Lower leg skin (tissue), 4 donors: ENCODE measurements around the gene OBSCN. TPM values are rescaled to one million over a fixed set of nuclear protein-coding genes. Genes with fewer than 3 reads are reported as not detected.

Source experiments
- DNase-seq, 2 donors: peaks; one replicate each; pipeline ENCODE4 v3.0.0-alpha.2; 2019; ENCODE audit warnings: low spot score in 2 of 2
- H3K4me3 ChIP-seq: fragments of 200-600 bp; sonication (generic); 2 replicates; pipeline ENCODE4 v1.5.1; 2017; ENCODE audit warnings: mild to moderate bottlenecking, low read depth; ENCODE audit not compliant: poor library complexity, severe bottlenecking
- POLR2A ChIP-seq, 2 donors: fragments of 450-650 bp; IDR thresholded peaks; one replicate each; pipeline ENCODE4 v1.6.1; 2016 to 2017; ENCODE audit warnings: antibody characterized with exemption in 2 of 2, mild to moderate bottlenecking in 1 of 2, moderate library complexity in 1 of 2
- WGBS, 2 donors: methylation state at CpG; one replicate each; pipeline ENCODE4 v1.1.5; 2018; 5-methylcytosine and 5-hydroxymethylcytosine counted together
- intact Hi-C: fragments of 100-400 bp; cut with DNase I; formaldehyde crosslinking; loops from one replicate; pipeline ENCODE4 v1.15.0; 2023; ENCODE audit warnings: low total_unique reads
- total RNA-seq, 4 donors: library from RNA; depleted of rRNA; stranded (reverse); fragments of >200 nt; gene quantifications; one replicate each; pipeline ENCODE4 v1.1.0, GENCODE V29; 2016
- TF ChIP-seq, protein P1 (sequence below), 3 donors: fragments of 450-650 bp; IDR thresholded peaks; one replicate each; pipeline ENCODE4 v1.5.1; 2016; ENCODE audit warnings: antibody characterized with exemption in 3 of 3, mild to moderate bottlenecking in 3 of 3, moderate library complexity in 2 of 3

Gene OBSCN
- total RNA-seq, 4 donors from 2014 or later, result 7.4 to 39.2 (median 18.5) TPM

DNA sequence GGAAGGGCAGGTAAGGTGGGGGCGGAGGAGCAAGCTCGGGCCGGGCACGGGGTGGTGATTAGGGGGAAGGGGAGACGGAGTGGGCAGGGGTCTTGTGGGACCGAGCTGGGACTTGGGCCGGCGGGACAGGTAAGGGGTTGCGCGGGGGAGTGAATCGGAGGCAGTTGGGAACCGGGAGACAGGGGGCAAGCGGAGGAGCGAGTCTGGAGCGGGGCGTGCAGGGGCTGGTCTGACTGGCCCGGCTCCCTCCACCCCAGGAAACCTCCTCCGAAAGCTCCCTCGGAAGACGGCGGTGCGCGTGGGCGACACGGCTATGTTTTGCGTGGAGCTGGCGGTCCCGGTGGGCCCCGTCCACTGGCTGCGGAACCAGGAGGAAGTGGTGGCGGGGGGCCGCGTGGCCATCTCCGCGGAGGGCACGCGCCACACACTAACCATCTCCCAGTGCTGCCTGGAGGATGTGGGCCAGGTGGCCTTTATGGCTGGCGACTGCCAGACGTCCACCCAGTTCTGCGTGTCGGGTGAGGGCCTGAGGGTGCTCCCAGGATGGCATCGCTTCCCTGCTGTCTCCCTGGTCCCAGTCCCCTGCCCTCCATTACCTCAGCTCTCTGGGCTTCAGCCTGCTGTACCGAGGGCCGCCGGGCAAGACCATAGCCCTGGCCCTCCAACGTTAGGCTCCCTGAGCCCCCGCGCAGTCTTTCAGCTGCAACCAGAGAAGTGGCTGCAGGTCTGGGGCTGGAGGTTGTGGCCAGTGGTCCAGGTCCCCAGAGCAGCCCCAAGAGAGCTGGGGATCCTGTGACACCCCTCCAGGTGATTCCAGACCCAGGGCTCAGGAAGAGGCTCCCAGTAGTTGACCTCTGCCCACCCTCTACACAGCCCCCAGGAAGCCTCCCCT lies 6.3 kb downstream of the OBSCN start:
- 27 to 36% methylated on average over 26 to 48 of the region's 48 CpGs for WGBS, 2 donors
- TF ChIP-seq POLR2A (IDR thresholded peaks at IDR 0.05), result no peak
- TF ChIP-seq, protein P1, sequence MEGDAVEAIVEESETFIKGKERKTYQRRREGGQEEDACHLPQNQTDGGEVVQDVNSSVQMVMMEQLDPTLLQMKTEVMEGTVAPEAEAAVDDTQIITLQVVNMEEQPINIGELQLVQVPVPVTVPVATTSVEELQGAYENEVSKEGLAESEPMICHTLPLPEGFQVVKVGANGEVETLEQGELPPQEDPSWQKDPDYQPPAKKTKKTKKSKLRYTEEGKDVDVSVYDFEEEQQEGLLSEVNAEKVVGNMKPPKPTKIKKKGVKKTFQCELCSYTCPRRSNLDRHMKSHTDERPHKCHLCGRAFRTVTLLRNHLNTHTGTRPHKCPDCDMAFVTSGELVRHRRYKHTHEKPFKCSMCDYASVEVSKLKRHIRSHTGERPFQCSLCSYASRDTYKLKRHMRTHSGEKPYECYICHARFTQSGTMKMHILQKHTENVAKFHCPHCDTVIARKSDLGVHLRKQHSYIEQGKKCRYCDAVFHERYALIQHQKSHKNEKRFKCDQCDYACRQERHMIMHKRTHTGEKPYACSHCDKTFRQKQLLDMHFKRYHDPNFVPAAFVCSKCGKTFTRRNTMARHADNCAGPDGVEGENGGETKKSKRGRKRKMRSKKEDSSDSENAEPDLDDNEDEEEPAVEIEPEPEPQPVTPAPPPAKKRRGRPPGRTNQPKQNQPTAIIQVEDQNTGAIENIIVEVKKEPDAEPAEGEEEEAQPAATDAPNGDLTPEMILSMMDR (IDR thresholded peaks at IDR 0.05), result no peak
- DNase-seq, result peak in 1 of 2 donors; percentile 84
- intact Hi-C loops, result no loop called here
- H3K4me3 ChIP-seq, result no peak overlapping the region

DNA sequence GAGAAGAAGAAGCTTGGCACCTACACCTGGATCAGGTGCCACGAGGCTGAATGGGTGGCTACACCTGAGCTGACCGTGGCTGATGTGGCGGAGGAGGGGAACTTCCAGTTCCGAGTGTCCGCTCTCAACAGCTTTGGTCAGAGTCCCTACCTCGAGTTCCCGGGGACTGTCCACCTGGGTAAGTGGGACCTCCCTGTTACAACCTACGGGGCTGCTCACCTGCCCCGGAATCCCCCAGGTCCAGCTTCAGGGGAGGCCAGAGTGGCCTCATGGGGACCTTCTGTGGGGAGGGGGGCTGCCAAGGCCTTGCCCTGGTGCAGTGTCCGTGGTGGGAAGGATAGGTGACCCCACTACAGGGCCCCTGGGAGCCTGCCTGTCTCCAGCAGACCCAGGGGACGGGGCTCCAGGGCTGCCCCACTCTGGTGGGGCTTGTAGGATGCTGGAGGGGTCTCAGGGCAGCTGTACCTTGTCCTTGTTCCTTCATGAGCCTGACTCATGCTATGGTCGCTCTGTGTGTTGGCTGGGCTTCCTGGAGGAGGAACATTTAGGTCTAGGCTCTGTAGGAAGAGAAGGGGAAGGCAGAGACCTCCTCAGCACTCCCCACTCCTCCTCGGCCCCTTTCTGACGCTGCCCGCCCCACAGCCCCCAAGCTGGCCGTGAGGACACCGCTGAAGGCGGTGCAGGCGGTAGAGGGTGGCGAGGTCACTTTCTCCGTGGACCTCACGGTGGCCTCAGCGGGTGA lies 7.2 kb downstream of the OBSCN start:
- WGBS, 2 donors, result 92 to 94% methylated on average over 15 to 23 of the region's 23 CpGs
- intact Hi-C loops, result no loop called here
- no peak for TF ChIP-seq POLR2A (IDR thresholded peaks at IDR 0.05)
- TF ChIP-seq, protein P1 (IDR thresholded peaks at IDR 0.05), result no peak
- peak in 1 of 2 donors; percentile 71 for DNase-seq
- H3K4me3 ChIP-seq, result no peak overlapping the region

DNA sequence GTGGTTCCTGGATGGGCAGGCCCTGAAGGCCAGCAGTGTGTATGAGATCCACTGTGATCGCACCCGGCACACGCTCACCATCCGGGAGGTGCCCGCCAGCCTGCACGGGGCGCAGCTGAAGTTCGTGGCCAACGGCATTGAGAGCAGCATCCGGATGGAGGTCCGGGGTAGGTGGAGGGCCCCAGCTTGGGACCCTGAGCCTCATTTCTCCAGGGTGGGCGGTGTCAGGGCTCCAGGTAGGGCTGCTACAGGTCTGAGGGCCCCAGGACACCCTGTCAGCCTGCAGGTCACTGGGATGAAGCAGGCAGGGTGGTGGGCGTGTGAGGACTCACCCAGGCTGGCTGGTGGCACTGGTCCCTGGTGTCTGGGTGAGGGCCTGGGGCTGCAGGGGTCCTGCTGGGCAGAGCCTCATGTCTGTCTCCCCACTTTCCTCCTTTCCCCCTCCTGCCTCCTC lies 7.8 kb downstream of the OBSCN start:
- intact Hi-C loops, result no loop called here
- WGBS, 2 donors, result 91 to 98% methylated on average over 4 to 11 of the region's 13 CpGs
- TF ChIP-seq, protein P1 (IDR thresholded peaks at IDR 0.05), result no peak
- no peak for TF ChIP-seq POLR2A (IDR thresholded peaks at IDR 0.05)
- DNase-seq, result peak in 1 of 2 donors; percentile 80
- H3K4me3 ChIP-seq, result no peak overlapping the region

DNA sequence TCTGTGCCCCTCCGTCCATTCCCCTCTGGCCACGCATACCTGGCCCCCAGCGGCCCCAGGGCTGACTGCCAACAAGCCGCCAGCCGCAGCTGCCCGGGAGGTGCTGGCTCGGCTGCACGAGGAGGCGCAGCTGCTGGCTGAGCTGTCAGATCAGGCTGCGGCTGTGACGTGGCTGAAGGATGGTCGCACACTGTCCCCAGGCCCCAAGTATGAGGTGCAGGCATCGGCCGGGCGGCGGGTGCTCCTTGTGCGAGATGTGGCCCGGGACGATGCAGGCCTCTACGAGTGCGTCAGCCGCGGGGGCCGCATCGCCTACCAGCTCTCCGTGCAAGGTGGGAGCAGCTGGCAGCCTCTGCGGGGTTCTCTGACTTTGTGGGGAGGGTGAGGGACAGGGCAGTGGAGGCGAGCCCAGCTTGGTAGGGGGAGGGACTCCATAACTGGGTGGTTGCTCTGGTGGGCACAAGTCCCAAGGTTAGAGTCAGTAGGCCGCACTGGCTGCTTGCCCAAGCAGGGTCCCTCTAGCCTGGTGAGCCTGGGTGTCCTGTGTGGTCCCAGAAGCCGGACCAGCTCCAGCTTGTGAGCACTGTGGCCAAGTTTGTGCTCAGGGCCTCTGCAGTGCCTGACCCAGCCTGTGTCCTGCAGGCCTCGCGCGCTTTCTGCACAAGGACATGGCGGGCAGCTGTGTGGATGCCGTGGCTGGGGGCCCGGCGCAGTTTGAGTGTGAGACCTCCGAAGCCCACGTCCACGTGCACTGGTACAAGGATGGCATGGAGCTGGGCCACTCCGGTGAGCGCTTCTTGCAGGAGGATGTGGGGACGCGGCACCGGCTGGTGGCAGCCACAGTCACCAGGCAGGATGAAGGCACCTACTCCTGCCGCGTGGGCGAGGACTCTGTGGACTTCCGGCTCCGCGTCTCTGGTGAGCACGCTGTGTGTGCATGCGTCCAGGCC lies 8.8 kb downstream of the OBSCN start:
- intact Hi-C loops, result no loop called here
- 89% methylated on average over 43 to 53 of the region's 53 CpGs for WGBS, 2 donors
- no peak overlapping the region for H3K4me3 ChIP-seq
- no peak for TF ChIP-seq POLR2A (IDR thresholded peaks at IDR 0.05)
- TF ChIP-seq, protein P1 (IDR thresholded peaks at IDR 0.05), result no peak
- peak in 1 of 2 donors; percentile 84 for DNase-seq
